ENCODE measurements around the gene GRIK4. TPM values are rescaled to one million over a fixed set of nuclear protein-coding genes. Genes with fewer than 3 reads are reported as not detected.

Gene GRIK4
- total RNA-seq, 1 experiment from 2014 or later: not detected

DNA sequence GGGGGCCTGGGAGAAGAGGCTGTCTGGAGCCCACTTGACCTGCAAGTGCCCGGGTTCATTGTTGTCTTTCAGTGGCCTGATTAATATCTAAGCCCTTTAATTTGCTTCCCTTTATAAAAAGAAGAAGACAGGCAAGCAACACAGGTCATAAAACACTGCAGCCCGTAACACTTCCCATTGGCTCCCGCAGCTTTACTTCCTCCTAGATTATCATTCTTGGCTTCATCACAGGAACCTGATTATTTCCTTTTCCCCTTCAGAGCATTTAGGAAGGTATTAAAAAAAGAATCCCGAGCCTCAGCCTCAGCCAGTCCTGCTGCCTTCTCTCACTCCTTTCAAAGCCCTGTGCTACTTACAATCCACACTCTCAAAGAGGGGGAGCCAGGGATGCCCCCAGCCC lies 183.2 kb downstream of the GRIK4 start:
- H3K9ac ChIP-seq (ENCODE audit: low read length): no peak overlapping the region
- BruUV-seq (replicated peaks): no TSS peak
- DNase-seq: no peak
- no peaks in the 10 kb centered on the region for H3K79me2 ChIP-seq (ENCODE audit: low read length)
- H3K36me3 ChIP-seq (ENCODE audit: low read depth, low read length): no peaks in the 10 kb centered on the region
- no peak overlapping the region for H3K4me2 ChIP-seq (ENCODE audit: low read length)
- H3K9me3 ChIP-seq (ENCODE audit: low read length): no peaks in the 10 kb centered on the region
- H3K4me3 ChIP-seq (ENCODE audit: low read length): no peak overlapping the region
- H4K20me1 ChIP-seq (ENCODE audit: low read length): no peaks in the 10 kb centered on the region
- peaks cover 56% of the 10 kb centered on the region for H3K27me3 ChIP-seq (ENCODE audit: low read length)
- no peaks in the 10 kb centered on the region for H3F3A ChIP-seq (ENCODE audit: low read length, unreplicated experiment)
- ChIA-PET POLR2A (ENCODE audit: unreplicated experiment) (no interaction called here), CTCF (no interaction called here)
- H3K4me1 ChIP-seq (ENCODE audit: insufficient read depth, low read length): no peaks in the 10 kb centered on the region
- no peaks in the 10 kb centered on the region for H3K9me2 ChIP-seq (replicated peaks; ENCODE audit: low read length)
- no peak overlapping the region for H2AFZ ChIP-seq (ENCODE audit: low read length)
- intact Hi-C loops (cut with micrococcal nuclease): no loop called here
- no peak for ATAC-seq
- H3K27ac ChIP-seq (ENCODE audit: low read length): no peak overlapping the region
- TF ChIP-seq EZH2 (IDR thresholded peaks at IDR 0.05; ENCODE audit: low read length, unreplicated experiment) (no peak), EZH2phosphoT487 (IDR thresholded peaks at IDR 0.05; ENCODE audit: borderline replicate concordance, low read length) (no peak)
- TF ChIP-seq, protein P1, sequence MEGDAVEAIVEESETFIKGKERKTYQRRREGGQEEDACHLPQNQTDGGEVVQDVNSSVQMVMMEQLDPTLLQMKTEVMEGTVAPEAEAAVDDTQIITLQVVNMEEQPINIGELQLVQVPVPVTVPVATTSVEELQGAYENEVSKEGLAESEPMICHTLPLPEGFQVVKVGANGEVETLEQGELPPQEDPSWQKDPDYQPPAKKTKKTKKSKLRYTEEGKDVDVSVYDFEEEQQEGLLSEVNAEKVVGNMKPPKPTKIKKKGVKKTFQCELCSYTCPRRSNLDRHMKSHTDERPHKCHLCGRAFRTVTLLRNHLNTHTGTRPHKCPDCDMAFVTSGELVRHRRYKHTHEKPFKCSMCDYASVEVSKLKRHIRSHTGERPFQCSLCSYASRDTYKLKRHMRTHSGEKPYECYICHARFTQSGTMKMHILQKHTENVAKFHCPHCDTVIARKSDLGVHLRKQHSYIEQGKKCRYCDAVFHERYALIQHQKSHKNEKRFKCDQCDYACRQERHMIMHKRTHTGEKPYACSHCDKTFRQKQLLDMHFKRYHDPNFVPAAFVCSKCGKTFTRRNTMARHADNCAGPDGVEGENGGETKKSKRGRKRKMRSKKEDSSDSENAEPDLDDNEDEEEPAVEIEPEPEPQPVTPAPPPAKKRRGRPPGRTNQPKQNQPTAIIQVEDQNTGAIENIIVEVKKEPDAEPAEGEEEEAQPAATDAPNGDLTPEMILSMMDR (conservative IDR thresholded peaks at IDR 0.05; ENCODE audit: low read depth, low read length): no peak

DNA sequence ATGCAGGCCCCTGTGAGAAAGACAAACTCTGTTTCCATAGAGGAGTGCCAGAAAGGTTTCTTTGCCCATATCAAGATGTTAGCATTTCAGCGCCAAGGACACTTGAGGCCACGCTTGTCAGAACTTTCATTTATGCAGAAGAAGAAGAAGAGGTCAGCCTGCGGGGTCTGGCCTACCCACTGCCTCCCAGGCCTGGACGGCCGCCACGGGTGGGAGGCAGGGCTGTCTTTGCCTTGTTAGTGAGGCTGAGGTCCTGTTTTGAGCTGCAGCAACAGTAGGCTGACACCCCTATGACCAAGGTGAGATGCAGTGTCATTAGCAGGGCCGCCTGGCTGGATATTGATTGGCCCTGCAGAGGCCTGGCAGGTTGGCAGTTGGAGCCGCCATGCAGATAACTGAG lies 183.9 kb downstream of the GRIK4 start:
- Histone ChIP-seq H3K4me1 (ENCODE audit: insufficient read depth, low read length) (no peaks in the 10 kb centered on the region), H2AFZ (ENCODE audit: low read length) (no peak overlapping the region), H3F3A (ENCODE audit: low read length, unreplicated experiment) (no peaks in the 10 kb centered on the region), H3K9ac (ENCODE audit: low read length) (no peak overlapping the region), H3K27me3 (ENCODE audit: low read length) (peaks cover 52% of the 10 kb centered on the region), H3K4me2 (ENCODE audit: low read length) (no peak overlapping the region), H3K36me3 (ENCODE audit: low read depth, low read length) (no peaks in the 10 kb centered on the region), H3K9me2 (replicated peaks; ENCODE audit: low read length) (no peaks in the 10 kb centered on the region), H3K4me3 (ENCODE audit: low read length) (no peak overlapping the region), H3K27ac (ENCODE audit: low read length) (no peak overlapping the region), H3K79me2 (ENCODE audit: low read length) (no peaks in the 10 kb centered on the region), H3K9me3 (ENCODE audit: low read length) (no peaks in the 10 kb centered on the region), H4K20me1 (ENCODE audit: low read length) (no peaks in the 10 kb centered on the region)
- intact Hi-C loops (cut with micrococcal nuclease): no loop called here
- ATAC-seq (no peak), DNase-seq (no peak)
- TF ChIP-seq EZH2 (IDR thresholded peaks at IDR 0.05; ENCODE audit: low read length, unreplicated experiment): no peak
- TF ChIP-seq EZH2phosphoT487 (IDR thresholded peaks at IDR 0.05; ENCODE audit: borderline replicate concordance, low read length): no peak
- TF ChIP-seq, protein P1 (conservative IDR thresholded peaks at IDR 0.05; ENCODE audit: low read depth, low read length): no peak
- no TSS peak for BruUV-seq (replicated peaks)
- CTCF ChIA-PET: no interaction called here
- POLR2A ChIA-PET (ENCODE audit: unreplicated experiment): no interaction called here

DNA sequence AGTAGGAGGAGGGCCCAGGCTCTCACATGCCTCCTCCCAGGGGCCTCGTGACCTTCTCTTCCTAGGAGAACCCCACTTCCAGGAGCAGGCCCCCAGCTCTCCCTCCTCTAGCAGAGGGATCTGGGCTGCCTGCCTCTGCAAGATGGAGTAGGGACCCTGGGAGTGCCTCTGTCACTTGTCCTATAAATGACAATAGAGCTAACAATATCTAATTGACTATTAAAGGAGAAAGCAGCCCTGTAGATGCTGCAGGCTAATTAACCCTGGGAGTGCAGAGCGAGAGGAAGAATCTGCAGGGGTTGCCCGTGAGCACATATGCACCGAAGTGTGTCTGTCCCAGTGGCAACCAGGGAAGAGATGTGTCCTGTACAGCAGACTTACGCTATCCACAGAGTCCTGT lies 184.4 kb downstream of the GRIK4 start:
- intact Hi-C loops (cut with micrococcal nuclease): no loop called here
- CTCF ChIA-PET: no interaction called here
- TF ChIP-seq EZH2 (IDR thresholded peaks at IDR 0.05; ENCODE audit: low read length, unreplicated experiment): no peak
- TF ChIP-seq, protein P1 (conservative IDR thresholded peaks at IDR 0.05; ENCODE audit: low read depth, low read length): no peak
- TF ChIP-seq EZH2phosphoT487 (IDR thresholded peaks at IDR 0.05; ENCODE audit: borderline replicate concordance, low read length): no peak
- Histone ChIP-seq H3F3A (ENCODE audit: low read length, unreplicated experiment) (no peaks in the 10 kb centered on the region), H3K9ac (ENCODE audit: low read length) (no peak overlapping the region), H3K27me3 (ENCODE audit: low read length) (peaks cover 50% of the 10 kb centered on the region), H3K4me1 (ENCODE audit: insufficient read depth, low read length) (no peaks in the 10 kb centered on the region), H3K79me2 (ENCODE audit: low read length) (no peaks in the 10 kb centered on the region), H3K4me2 (ENCODE audit: low read length) (no peak overlapping the region), H3K9me3 (ENCODE audit: low read length) (no peaks in the 10 kb centered on the region), H3K4me3 (ENCODE audit: low read length) (no peak overlapping the region), H3K27ac (ENCODE audit: low read length) (no peak overlapping the region), H3K36me3 (ENCODE audit: low read depth, low read length) (no peaks in the 10 kb centered on the region), H2AFZ (ENCODE audit: low read length) (no peak overlapping the region), H3K9me2 (replicated peaks; ENCODE audit: low read length) (no peaks in the 10 kb centered on the region), H4K20me1 (ENCODE audit: low read length) (no peaks in the 10 kb centered on the region)
- no peak for ATAC-seq
- no TSS peak for BruUV-seq (replicated peaks)
- POLR2A ChIA-PET (ENCODE audit: unreplicated experiment): no interaction called here
- no peak for DNase-seq

All from PC-3 (cell line).